SK-N-DZ (cell line): ENCODE measurements around the gene GRK6. TPM values are rescaled to one million over a fixed set of nuclear protein-coding genes. Genes with fewer than 3 reads are reported as not detected.

Experiments used
- DNase-seq: peaks from one replicate; pipeline ENCODE4 v3.0.0-alpha.2; 2015; ENCODE audit warnings: low spot score
- polyA plus RNA-seq, 2 experiments: library from polyadenylated mRNA; depleted of rRNA; stranded (reverse); fragments of >200 nt; gene quantifications; 2 replicates each; pipeline ENCODE4 v1.2.3, GENCODE V29; 2014

The GRK6 gene
- 61.5 and 64.0 TPM in 2 replicates for polyA plus RNA-seq (2014; cell fraction: cytosol; rRNA removed)
- polyA plus RNA-seq (2014; cell fraction: nucleus; rRNA removed) = 51.1 and 64.7 TPM in 2 replicates

DNA sequence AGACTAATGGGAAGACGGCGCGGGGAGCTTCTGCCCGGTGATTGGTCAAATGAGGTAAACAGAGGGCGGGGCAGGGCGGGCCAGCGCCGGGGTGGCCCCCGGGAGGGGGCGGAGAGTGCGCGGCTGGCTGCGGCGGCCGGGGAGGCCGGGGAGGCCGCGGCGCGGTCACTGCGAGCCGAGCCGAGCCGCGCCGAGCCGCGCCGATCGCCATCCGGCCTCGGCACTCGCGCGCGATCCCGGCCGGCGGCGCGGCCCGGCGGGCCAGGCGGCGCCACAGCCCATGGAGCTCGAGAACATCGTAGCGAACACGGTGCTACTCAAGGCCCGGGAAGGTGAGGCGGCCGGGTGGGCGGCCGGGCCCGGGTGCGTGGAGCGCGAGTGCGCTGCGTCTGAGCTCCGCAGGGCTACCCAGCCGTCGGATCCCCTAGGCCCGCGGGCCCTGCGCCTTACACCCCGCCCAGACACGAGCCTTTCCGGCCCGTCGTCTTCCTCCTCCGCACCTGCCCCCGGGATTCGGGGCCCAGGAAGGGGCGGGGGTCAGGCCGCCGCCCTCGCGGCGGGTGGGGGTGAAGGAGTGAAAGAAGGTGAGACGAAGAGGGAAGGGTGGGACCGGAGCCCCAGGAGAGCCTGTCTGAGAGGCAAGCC, at the start of gene GRK6:
Gene GRK6 (plus strand): TSS at position 111 of the 645 bp plus-strand sequence. CDS start 170 bp downstream, at position 281.
- no peak for DNase-seq

DNA sequence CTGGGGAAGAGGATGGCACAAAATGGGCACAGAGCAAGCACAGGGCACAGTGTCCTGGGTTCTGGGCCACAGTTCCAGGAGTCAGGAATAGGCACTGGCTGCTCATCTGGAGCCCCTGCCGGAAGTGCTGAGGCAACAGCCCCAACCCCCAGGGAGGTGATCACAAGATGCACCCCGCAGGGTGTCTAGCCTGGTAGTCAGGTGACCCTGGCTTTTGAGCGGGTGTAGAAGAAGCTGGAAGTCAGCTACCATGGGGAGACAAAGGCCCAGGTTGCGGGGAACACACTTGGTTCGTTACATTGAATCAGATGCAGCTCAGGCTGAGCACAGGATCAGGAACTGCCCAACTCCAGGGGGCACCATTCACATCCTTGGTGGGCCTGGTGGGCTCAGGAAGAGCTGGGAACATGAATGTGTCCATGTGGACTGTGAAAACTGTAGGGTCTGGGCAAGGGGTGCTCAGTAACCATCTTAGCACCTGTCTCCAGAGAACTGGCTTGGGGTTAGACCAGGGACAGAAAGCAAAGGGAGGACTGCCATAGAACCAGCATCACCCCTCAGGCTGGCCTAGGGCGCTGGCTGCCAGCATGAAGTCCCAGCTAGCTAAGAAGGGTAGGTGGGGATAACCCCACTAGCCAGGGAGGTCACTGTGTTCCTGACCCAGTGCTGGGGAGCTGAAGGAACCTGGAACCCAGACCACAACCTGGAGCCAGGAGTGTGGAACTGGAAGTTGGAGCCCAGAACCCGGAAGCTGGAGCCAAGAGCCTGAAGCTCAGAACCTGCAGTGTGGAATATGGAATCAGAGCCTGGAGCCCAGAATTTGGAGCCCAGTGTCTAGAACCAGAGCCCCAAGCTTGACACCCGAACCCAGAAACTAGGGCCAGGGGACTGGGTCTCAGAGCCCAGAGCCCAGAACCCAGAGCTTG, 48.4 kb upstream of the GRK6 start:
- DNase-seq = no peak

DNA sequence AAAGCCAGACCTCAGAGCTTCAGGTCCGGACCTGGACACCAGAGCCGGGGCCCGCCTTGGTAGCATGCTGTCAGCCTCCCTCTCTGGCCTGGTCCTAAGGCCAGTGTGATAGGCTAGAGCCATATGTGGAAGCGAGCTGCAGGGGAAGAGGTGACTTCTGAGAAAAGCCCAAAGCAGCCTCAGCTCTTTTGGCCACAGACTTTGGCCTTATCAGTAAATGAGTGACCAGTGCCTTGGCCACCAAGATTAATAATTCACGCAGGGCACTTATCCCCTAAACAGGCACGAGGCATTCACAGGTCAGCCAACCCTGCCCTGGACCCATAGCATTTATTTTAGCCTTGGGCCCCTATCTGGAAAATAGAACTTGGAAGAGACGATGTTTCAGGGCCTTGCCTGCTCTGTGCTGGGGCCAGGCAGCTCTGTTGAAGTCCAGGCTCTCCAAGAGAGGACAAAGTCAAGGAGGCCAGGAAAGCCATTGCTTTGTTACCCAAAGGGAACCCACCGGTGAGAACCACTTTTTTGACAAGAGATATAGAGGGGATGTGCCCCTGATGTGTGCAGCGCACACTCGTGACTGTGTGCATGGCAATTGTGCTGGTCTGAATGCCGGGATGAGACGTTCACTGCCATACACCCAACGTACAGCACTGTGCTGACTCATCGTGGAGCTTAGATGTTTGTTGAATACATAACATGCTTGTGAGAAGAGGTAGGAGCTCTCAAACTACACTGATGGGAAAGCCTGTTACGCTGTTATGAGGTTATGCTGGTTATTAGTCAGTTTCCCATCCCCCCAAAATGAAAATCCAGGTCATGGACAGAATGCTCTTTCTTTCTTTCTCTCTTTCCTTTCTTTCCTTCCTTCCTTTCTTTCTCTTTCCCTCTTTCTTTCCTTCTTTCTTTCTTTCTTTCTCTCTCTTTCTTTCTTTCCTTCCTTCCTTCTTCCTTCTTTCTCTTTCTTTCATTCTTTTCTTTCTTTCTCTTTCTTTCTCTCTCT, 47.3 kb upstream of the GRK6 start:
- DNase-seq = no peak

DNA sequence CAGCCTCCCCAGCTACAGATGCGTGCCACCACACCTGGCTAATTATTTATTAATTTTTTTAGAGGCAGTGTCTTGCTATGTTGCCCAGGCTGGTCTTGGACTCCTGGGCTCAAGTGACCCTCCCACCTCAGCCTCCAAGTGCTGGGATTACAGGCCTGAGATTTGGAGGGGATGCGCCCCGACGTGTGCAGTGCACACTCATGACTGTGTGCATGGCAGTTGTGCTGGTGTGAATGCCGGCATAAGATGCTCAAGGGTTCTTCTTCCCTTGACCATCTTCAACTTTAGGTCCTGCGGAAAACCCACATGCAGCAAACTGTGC, 45.7 kb upstream of the GRK6 start:
- DNase-seq = no peak

DNA sequence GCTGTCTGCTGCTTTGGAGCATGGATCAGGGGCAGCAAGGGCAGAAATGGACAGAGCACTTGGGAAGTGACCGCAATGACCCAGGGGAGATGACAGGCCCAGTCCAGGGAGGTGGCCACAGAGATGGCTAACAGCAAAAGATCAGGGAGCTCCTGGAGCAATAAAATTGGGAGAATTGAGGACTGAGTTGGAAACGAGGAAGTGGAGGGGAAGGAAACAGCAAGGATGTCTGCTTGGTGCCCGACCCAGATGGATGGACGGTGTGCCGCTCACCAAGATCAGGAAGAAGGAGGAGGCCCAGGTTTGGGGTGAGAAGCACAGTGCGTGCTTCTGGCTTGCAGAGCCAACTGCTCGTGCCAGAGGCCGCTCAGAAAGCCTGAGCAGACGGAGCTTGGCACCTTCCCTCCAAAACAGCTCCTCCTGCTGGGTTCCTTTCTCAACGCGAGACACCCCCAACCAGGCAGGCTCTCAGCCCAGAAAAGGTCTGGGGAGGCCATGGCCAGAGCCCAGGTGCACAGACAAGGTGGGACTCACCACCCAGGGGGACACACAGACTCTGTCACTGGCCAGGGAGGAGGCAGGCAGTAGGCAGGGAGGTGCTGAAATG, 44.0 kb upstream of the GRK6 start:
- no peak for DNase-seq

DNA sequence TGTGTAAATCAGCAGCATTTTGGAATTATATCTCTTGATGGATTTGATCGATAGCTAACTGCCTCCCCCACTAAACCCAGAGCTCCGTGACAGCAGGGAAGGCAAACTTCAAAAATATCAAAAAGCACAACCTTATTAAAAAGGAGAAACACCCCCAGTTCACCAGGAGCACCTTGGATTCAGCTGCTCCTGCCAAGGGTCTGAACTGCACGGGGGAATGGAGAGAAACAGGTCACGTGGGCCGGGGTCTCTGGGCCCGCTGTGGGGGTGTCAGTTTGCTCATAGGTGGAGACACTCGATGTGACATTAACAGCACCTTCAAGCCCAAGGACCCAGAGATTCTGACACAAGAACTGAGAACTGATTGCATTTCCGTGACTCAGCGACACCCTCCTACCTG, 43.3 kb upstream of the GRK6 start:
- DNase-seq = no peak

DNA sequence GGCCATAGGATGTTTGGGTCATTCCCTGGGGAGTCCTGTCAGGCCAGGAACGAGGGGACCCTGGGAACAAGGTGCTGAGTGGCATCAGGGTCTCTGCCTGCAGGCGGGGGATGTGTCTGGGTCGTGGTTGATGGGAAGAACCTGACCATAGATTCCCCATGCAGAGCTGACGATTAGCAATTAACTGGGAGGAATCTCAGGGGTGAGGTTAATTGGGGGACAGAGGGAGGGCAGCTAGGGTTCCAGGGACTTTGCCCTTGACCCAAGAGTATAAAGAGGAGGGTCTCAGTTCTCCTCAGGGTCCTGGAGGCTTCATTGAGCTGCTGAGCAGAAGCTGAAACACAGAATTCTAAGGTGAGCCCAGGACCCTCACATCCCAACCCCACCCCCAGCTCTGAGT, 42.3 kb upstream of the GRK6 start, which contains the start of gene SLC34A1:
Gene SLC34A1 (plus strand): TSS at position 301 of the 400 bp plus-strand sequence. CDS start 1,308 bp downstream, outside the sequence.
- no peak for DNase-seq

DNA sequence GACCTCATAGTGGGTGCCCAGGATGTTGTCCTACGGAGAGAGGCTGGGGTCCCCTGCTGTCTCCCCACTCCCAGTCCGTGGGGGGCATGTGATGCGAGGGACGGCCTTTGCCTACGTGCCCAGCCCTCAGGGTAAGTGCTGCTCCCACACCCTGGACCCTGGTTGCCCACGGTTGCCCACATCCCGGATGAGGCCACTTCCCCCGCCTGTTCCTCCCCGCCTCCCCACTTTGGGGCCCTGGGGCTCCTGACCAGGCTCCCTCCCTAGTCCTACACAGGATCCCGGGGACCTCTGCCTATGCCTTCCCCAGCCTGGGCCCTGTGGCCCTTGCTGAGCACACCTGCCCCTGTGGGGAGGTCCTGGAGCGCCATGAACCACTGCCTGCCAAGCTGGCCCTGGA, 40.8 kb upstream of the GRK6 start:
- no peak for DNase-seq

DNA sequence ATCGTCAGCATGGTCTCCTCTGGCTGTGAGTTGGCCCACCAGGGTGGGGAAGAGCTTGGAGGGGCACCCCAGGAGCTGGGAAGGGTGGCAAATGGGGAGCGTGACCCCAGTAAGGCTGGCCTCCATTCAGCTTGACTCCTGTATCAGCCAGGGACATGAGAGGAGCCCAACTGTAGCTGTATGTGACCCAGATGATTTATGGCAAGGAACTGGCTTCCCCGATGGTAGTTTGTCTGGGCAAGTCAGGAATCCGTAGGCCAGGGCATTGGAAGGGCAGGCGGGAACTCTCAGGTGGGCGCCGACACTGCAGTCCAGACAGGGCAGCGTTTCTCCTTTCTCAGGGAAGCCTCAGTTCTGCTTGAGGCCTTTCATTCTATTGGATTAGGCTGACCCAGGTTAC, 39.9 kb upstream of the GRK6 start:
- no peak for DNase-seq

DNA sequence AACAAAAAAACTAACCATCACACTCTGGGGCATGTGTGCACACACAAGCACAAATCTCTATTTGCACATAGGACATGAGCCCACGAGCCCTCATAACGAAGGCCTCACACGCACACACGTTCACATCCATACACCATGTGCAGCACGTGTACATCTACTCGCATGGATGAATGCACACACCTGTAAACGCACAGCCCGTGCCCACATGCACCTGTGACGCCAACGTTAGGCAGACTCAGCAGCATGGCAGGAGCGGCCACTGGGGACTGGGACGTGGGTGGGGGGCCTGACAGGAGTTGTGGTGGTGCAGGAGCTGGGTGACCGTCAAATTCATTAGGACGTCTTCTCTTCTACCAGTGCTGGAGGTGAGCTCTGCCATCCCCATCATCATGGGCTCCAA, 39.1 kb upstream of the GRK6 start:
- DNase-seq = no peak

DNA sequence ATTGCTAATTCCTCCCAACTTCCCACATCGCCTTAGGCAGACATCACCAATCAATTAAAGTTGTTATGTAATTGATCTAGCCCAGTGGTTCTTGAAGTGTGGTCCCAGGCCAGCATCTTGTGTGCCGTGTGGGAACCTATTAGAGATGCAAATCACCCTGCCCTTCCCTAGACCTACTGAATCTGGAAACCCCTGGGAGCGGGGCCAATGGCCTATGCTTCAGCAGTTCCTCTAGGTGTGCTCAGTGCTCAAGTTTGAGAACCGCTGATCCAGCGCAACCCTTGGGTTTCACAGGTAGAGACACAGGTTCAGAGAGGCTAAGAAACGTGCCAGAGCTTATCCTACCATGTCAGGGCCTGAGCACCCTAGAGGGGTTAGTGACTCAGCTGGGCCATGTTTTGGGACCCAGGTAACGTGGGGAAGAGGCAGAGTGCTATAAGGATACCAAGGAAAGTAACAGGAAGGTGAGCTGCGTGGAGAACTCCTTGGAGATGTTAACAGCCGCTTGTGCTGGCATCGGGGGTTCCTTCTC, 37.9 kb upstream of the GRK6 start:
- no peak for DNase-seq

DNA sequence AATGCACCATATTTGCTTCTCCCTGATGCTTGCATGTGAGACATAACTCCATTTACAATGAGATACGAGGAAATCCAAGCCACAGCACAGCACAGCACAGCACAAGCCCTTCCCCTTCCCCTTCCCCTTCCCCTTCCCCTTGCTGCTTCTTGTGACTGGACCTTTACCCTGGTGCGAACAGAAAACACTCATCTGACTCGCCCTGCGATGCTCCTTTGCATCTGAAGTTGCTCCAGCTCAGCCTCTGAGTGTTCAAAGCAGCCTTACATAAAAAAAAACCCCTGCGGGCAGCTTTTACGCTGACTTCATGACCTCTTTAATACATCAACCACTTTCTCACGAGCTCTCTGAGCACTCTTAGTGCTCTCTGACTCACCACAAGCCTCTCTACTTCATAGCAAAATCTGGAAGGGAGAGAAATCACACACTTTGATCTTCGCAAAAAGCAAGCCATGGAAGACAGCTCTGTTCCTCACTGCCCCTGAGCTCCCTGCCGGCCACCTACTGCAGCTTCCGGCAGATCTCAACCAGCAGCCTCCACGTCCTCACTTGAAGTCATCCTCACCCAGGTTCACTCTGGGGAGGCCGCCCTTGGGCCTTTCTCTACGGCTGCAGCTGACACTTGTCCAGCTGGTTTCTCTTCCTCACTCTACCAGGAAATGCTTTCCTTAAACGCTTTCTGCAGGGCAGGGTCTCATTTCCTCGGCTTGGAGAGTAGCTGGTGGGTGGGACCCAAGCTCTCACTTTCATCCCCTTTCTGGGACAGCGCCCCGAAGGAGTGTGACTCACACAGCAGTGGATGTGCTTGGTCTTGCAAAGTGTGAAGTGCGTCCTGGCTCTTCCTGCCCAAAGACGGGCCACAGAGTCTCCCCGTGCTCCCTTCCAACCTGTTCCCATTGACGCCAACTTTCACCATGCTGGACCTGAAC, 37.0 kb upstream of the GRK6 start:
- no peak for DNase-seq

DNA sequence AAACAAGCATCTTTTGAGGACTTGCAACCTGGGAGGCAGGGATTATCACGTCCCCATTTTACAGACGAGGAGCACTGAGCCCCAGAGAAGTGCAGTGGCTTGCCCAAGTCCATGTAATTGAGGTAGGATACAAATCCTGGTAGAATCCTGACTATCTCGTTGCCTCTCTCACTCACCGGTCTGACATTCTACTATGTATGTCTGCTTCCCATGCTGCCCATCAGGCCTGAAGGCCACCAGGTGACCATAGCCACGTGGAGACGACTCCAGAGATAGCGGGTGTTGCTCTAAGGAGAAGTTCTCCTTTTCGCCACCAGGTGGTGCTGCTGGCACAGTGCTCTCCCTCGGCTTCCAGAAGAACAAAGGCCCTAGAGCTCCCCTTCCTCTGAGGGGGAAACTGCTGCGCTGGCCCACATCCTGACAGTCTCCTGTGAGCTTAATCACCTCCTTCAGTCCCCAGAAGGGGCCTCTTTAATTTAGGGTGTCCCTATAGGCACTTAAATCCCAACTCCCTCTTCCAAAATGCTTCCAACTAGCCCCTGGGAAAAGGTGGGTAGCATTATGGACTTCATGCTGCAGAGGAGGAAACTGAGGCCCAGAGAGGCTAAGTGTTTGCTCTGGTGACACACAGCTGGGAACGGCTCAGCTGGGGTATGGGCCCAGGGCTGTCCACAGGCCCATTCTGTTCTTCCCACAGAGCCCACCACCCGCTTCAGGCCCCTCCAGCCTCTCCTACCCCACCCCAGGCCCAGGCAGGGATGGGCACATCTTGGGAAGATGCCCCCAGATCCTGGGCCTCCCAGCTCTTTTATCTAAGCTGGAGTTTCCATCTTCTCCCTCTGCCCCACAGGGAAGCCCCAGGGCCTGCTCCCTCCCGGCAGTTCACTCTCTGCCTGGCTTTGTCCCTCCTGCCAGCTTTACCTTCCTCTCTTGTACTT, 35.8 kb upstream of the GRK6 start:
- DNase-seq = peak; percentile 92

DNA sequence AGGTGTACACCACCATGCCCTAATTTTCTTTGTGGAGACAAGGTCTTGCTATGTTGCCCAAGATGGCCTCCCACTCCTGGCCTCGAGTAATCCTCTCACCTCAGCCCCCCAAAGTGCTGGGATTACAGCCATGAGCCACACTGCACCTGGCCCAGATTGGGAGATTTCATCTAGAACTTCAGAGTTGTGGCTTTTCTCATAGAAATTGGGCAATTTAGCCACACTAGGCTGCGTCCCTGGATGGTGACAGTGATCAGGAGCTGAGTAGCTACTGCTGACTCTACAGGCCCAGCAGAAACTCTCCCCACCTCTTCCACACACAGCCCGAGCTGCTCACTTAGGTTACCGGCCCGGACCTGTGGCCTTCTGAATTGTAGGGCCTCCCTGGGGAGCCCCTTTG, 33.7 kb upstream of the GRK6 start:
- no peak for DNase-seq

DNA sequence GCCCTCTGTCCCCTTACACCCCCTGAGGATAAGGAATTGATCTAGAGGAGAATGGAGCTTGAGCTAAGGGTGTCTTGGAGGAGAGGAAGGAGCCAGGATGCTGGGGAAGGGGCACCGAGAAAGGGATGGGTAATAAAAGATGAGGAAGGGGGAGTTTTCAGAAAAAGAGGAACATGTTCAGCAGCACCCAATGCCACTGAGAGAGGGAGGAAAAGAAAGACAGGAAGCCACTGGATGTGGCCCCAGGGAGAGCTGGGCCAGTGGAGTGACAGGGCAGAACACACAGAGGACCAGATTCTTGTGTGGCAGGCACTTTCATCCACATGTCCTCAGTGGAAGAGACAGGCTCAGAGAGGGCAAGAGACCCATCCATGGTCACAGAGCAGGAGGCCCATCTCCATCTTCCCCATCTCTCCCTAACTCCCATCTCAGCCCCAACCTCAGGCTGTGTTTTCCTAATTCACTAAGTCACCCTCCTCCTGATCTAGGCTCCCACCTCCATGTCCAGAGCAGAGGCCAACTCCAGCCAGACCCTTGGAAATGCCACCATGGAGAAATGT, 33.2 kb upstream of the GRK6 start:
- DNase-seq = no peak

DNA sequence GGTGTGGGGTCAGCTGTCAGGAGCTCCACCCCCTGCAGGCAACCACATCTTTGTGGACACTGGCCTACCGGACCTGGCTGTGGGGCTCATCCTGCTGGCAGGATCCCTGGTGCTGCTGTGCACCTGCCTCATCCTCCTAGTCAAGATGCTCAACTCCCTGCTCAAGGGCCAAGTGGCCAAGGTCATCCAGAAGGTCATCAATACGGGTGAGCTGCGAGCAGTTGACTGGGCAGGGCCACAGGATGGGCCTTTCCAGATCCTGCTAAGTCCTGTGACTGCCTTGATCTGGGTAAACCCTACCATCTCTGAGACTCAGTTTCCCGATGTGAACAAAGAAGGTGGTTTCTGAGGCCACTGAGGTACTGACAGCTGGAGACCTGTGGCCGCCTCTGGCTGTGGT, 32.5 kb upstream of the GRK6 start:
- no peak for DNase-seq

DNA sequence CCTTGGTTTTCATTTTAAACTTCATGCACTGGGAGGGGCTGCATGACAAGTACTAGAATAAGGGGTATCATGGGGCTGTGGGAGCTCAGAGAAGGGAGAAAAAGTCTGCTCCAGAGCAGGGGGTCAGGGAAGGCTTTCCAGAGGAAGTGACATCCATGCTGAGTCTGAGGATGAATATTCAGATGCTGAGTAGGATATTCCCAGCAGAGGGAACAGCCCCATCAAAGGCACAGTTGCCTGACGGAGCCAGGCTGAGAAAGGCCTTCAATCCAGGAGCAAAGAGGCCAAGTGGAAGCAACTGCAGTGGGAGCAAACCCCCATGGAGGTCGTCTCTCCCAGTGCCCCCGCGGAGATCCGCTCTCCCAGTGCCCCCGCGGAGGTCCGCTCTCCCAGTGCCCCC, 30.4 kb upstream of the GRK6 start:
- no peak for DNase-seq

DNA sequence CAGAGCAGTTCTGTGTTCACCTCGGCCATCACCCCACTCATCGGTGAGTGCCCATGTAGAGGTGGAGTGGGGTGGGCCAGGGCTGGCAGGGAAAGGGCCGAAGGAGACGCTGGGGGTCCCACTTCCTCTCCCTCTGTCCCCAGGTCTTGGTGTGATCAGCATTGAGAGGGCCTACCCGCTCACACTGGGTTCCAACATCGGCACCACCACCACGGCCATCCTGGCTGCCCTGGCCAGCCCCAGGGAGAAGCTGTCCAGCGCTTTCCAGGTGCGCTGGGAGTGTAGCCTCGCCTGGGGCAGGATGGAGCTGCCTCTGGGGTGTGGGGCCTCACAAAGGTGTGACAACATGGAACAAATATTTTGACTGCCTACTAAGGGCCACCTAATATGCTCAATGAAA, 29.7 kb upstream of the GRK6 start:
- DNase-seq = no peak
